Activated CD4-positive, alpha-beta T cell treated with anti-CD3 and anti-CD28 coated beads, Interleukin-2, amount 10 ng/mL, durations not matched to agents 7 days and 5 days (primary cell): ENCODE results near the gene BCL11A. TPM values are rescaled to one million over a fixed set of nuclear protein-coding genes. Genes with fewer than 3 reads are reported as not detected.

Experiments used
- CTCF ChIA-PET: fragments of 350-600 bp; sonication (Branson Sonifier 250); formaldehyde crosslinking; loops from one replicate; lab custom pipeline; 2021; ENCODE audit warnings: antibody characterized with exemption; lab: Charles Lee
- POLR2A ChIA-PET: fragments of 350-600 bp; sonication (Branson Sonifier 250); formaldehyde crosslinking; loops from one replicate; lab custom pipeline; 2021; ENCODE audit warnings: antibody characterized with exemption; lab: Charles Lee
- DNase-seq: peaks from one replicate; pipeline ENCODE4 v3.0.0-alpha.2; 2020
- H3K27ac Mint-ChIP-seq: one replicate; pipeline ENCODE4 v1.8.0; 2021; ENCODE audit warnings: mild to moderate bottlenecking, moderate library complexity, mixed read lengths
- H3K27me3 Mint-ChIP-seq: one replicate; pipeline ENCODE4 v1.8.0; 2021; ENCODE audit warnings: mixed read lengths
- H3K36me3 Mint-ChIP-seq: one replicate; pipeline ENCODE4 v1.8.0; 2021; ENCODE audit warnings: low read depth, mixed read lengths
- H3K4me1 Mint-ChIP-seq: one replicate; pipeline ENCODE4 v1.8.0; 2021; ENCODE audit warnings: mixed read lengths
- H3K4me3 Mint-ChIP-seq: one replicate; pipeline ENCODE4 v1.8.0; 2021; ENCODE audit warnings: mild to moderate bottlenecking, moderate library complexity, mixed read lengths
- H3K9me3 Mint-ChIP-seq: one replicate; pipeline ENCODE4 v1.8.0; 2021; ENCODE audit warnings: mixed read lengths
- total RNA-seq, 2 experiments: library from RNA; stranded (reverse); gene quantifications; one replicate each; pipeline ENCODE4 v1.2.3, GENCODE V29; 2021

Gene BCL11A
- total RNA-seq, 2 experiments from 2014 or later: 0.04 to 0.30 TPM

- H3K9me3 Mint-ChIP-seq: no peaks in the 10 kb centered on the region
- H3K27me3 Mint-ChIP-seq: peaks cover 37% of the 10 kb centered on the region
- no peak overlapping the region for H3K27ac Mint-ChIP-seq
- H3K4me3 Mint-ChIP-seq: no peak overlapping the region
- no peaks in the 10 kb centered on the region for H3K36me3 Mint-ChIP-seq
- DNase-seq: no peak
- CTCF ChIA-PET: interaction anchor here (1.4 kb wide), 1 partner anchor 12 kb away, joined by 3 read pairs; no protein-coding TSS in a partner anchor
- POLR2A ChIA-PET: no interaction called here
- no peaks in the 10 kb centered on the region for H3K4me1 Mint-ChIP-seq
Observed at GRCh38 chr2:60573251-60573650, 19.8 kb upstream of the BCL11A start.

- Mint-ChIP-seq H3K4me3 (no peak overlapping the region), H3K4me1 (no peaks in the 10 kb centered on the region), H3K27me3 (peaks cover 56% of the 10 kb centered on the region), H3K27ac (no peak overlapping the region), H3K36me3 (no peaks in the 10 kb centered on the region), H3K9me3 (no peaks in the 10 kb centered on the region)
- CTCF ChIA-PET: interaction anchor here (1.0 to 1.7 kb wide), 3 partner anchors 8 to 12 kb away, joined by 3 read pairs; no protein-coding TSS in a partner anchor
- no peak for DNase-seq
- POLR2A ChIA-PET: no interaction called here
Observed at GRCh38 chr2:60570251-60570650, 16.8 kb upstream of the BCL11A start.

DNA sequence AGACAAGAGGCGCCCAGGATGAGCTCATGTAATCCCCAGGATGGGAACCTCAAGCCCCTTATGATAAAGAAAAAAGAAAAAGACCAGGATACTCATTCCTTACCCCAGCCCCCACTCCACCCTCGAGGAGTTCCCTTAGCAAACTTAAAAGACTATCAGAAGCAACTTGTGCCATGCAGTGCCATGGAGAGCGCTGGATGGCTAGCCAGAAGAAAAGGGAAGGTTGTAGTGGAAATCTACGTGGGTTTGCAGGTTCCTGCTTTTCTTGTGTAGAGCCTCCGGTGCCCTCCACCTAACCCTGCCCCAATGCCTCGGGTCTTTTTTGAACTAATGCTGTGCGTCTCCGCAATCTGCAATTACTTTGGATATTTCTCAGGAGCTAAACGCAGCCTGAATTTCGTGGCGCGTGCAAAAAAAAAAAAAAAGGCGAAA, 16.2 kb upstream of the BCL11A start:
- no peak overlapping the region for H3K4me3 Mint-ChIP-seq
- ChIA-PET CTCF (interaction anchor here (0.6 to 1.7 kb wide), 4 partner anchors 9 to 121 kb away, joined by 3 to 4 read pairs (median 3); no protein-coding TSS in a partner anchor), POLR2A (no interaction called here)

DNA sequence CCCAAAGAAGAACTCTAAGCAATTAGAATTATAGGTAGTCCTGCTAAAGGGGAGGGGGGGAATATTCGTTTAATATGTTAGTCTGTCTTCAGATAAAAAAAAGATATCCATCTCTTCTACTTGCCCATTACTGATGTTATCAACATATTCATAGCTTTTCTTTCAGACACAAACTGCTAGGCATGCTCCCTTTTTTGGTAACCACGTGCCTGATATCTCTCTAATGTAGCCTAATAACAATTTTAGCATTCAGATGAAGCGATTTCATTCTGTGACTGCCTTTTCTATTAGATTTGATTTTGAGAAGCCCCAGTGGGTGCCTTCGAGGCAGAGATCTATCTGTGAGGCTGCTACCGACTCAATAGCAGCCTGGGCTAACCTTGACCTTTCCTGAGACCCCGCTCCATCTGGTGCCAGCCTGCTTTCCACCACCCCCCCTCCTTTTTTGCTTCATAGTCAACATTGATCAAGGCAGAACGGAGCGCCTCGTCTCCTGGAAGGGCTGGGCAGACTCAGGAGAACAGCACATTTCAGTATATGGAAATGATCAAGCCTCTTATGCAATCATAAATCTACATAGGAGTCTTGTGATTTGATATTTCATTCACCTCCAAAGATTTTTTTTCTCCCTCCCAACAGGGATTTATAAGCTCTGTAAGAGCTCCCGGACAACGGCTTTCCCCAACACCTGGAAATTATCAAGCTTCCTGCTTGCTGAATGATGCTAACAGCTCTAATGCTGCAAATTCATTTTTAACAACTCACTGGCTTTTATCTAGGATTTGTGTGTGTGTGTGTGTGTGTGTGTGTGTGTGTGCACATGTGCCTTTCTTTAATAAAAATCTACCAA, 14.7 kb upstream of the BCL11A start:
- ChIA-PET POLR2A (no interaction called here), CTCF (interaction anchor here (0.7 to 1.6 kb wide), 3 partner anchors 10 to 57 kb away, joined by 3 to 4 read pairs (median 4); no protein-coding TSS in a partner anchor)
- Mint-ChIP-seq H3K4me1 (no peaks in the 10 kb centered on the region), H3K9me3 (no peaks in the 10 kb centered on the region), H3K27ac (no peak overlapping the region), H3K4me3 (no peak overlapping the region), H3K27me3 (peaks cover 55% of the 10 kb centered on the region), H3K36me3 (no peaks in the 10 kb centered on the region)
- DNase-seq: no peak

More for the DNA sequence above, 16.2 kb upstream of the BCL11A start:
- Mint-ChIP-seq H3K36me3 (no peaks in the 10 kb centered on the region), H3K4me1 (no peaks in the 10 kb centered on the region), H3K27ac (peak overlapping the region; percentile 37), H3K9me3 (no peaks in the 10 kb centered on the region), H3K27me3 (peaks cover 58% of the 10 kb centered on the region)
- DNase-seq: no peak

DNA sequence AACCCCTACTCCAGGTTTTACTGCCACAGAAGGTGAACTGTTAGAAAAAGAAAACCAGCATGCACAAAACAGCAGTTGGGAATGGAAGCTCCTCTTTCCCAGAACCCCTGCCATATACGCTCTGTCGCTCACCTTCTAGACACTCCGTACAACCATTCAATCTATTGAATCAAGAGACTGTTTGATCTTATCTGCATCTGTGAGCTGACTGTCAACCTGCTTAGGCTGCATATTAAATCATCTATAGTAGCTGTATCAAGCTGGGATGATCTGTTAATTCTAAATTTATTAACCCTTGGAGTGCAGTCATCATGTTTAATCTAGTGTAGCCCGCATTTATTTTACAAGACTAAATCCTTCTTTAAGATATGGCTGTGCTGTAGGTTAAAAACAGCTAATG, 13.6 kb upstream of the BCL11A start:
- Mint-ChIP-seq H3K4me1 (no peaks in the 10 kb centered on the region), H3K27me3 (peaks cover 52% of the 10 kb centered on the region), H3K27ac (no peak overlapping the region), H3K4me3 (no peak overlapping the region), H3K9me3 (no peaks in the 10 kb centered on the region), H3K36me3 (no peaks in the 10 kb centered on the region)
- no peak for DNase-seq
- POLR2A ChIA-PET: no interaction called here
- CTCF ChIA-PET: interaction anchor here (0.6 to 1.5 kb wide), 3 partner anchors 11 to 803 kb away, joined by 3 to 4 read pairs (median 4); no protein-coding TSS in a partner anchor

DNA sequence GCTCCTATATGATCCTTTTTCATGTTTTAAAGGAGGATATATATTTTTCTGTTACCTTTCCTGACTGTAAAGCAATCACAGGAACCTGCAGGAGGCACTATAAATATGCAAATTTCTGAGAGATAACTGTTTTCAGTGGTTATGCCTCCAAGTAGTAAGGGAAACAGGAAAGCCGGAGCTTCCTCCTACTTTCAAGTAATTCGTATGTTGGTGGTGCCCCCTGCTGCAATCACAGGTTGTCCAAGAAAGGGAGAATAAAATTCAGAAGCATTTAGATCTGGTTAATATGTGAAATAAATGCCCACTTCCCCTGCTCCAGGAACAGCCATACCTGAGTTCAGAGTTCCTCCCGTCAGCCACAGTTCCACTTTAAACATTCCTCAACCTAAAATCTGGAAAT, 12.0 kb upstream of the BCL11A start:
- ChIA-PET CTCF (no interaction called here), POLR2A (no interaction called here)
- no peaks in the 10 kb centered on the region for H3K4me1 Mint-ChIP-seq
- H3K27ac Mint-ChIP-seq: no peak overlapping the region
- H3K27me3 Mint-ChIP-seq: peaks cover 50% of the 10 kb centered on the region
- no peaks in the 10 kb centered on the region for H3K9me3 Mint-ChIP-seq
- no peaks in the 10 kb centered on the region for H3K36me3 Mint-ChIP-seq
- H3K4me3 Mint-ChIP-seq: no peak overlapping the region
- no peak for DNase-seq

GRCh38 chr2:60560734-60561644, 7.5 kb upstream of the BCL11A start:
- CTCF ChIA-PET: interaction anchor here (1.0 to 1.4 kb wide), 3 partner anchors 11 to 21 kb away, joined by 3 to 5 read pairs (median 3); no protein-coding TSS in a partner anchor
- no peak for DNase-seq
- POLR2A ChIA-PET: no interaction called here
- Mint-ChIP-seq H3K36me3 (no peaks in the 10 kb centered on the region), H3K9me3 (no peaks in the 10 kb centered on the region), H3K27me3 (peaks cover 70% of the 10 kb centered on the region), H3K4me3 (no peak overlapping the region), H3K27ac (no peak overlapping the region), H3K4me1 (peaks cover 15% of the 10 kb centered on the region)

DNA sequence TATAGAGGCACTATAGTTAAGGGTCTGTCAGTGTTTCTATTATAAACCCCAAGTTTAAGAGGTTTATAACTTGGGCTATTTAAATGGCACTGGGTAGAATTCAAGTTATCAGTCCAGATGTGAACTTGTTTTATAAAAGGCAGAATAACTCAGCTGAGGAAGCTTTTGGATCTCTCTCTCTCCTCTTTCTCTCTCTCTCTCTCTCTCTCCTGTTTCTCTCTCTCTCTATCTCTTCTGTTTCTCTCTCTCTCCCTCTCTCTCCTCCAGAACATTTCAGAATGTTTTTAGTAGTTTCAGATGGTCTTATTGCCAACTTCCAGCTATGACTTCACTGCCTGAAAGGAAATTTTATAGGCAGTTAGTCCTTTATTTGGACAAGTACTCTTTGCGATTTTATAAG, 6.4 kb upstream of the BCL11A start:
- H3K27me3 Mint-ChIP-seq: peaks cover 74% of the 10 kb centered on the region
- H3K9me3 Mint-ChIP-seq: no peaks in the 10 kb centered on the region
- DNase-seq: no peak
- H3K36me3 Mint-ChIP-seq: no peaks in the 10 kb centered on the region
- CTCF ChIA-PET: interaction anchor here (0.7 to 1.4 kb wide), 2 partner anchors 22 kb away, joined by 3 to 5 read pairs; no protein-coding TSS in a partner anchor
- H3K4me3 Mint-ChIP-seq: no peak overlapping the region
- POLR2A ChIA-PET: no interaction called here
- peaks cover 26% of the 10 kb centered on the region for H3K4me1 Mint-ChIP-seq
- no peak overlapping the region for H3K27ac Mint-ChIP-seq

GRCh38 chr2:60558536-60558935, 5.1 kb upstream of the BCL11A start:
- Mint-ChIP-seq H3K27me3 (peaks cover 70% of the 10 kb centered on the region), H3K4me1 (peaks cover 26% of the 10 kb centered on the region), H3K27ac (no peak overlapping the region), H3K4me3 (no peak overlapping the region), H3K36me3 (no peaks in the 10 kb centered on the region), H3K9me3 (no peaks in the 10 kb centered on the region)
- DNase-seq: no peak
- POLR2A ChIA-PET: no interaction called here
- CTCF ChIA-PET: interaction anchor here (0.7 to 1.0 kb wide), 2 partner anchors 10 to 12 kb away, joined by 3 read pairs; no protein-coding TSS in a partner anchor

GRCh38 chr2:60557486-60557864, 4.0 kb upstream of the BCL11A start:
- Mint-ChIP-seq H3K27ac (no peak overlapping the region), H3K27me3 (peaks cover 72% of the 10 kb centered on the region), H3K9me3 (no peaks in the 10 kb centered on the region), H3K4me3 (peak overlapping the region; percentile 42), H3K4me1 (peaks cover 28% of the 10 kb centered on the region), H3K36me3 (no peaks in the 10 kb centered on the region)
- CTCF ChIA-PET: no interaction called here
- POLR2A ChIA-PET: no interaction called here
- no peak for DNase-seq

DNA sequence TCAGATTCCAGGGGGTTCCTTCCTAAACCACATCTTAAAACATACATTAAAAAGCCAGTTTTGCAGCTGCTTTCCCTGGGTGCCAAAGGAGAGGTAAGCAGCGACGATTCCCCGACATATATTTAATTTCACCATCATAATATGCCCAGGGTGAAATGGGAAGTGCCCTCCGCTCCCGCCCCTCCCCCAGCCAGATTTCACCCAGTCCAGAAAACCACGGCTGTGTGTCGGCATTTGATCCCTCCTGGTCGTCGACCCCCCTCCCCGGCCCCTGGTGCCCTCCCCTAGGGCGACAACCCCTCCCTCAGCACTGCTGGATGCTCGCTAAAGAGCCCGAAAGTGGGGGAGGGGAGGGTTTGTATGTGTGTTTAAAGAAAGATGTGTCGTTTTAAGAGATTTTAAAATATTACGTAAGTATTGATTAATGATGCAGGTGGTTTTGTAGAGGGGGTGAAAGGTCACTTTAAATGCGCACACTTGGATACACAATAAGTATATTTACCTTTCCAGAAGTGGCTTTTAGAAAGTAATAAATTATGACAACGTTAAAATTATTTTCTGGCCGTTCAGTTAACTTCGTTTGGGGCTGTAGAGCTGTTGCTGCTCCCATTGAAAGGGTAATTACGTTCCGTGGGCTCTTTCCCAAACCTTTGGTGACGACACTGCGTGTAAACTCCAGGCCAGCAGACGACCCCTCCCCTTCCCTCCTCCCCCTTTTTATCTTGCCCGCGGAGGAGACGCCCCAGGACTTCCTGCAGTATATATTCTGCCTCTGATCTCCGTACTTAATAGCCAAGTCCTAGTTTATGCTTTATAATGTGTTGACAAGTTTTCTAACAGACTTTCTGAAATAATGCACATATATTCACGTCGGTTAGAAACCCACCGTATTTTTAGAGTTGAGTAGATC, 3.4 kb upstream of the BCL11A start:
- no peak for DNase-seq
- ChIA-PET CTCF (interaction anchor here (1.0 to 1.8 kb wide), 2 partner anchors 10 to 25 kb away, joined by 4 to 6 read pairs; no protein-coding TSS in a partner anchor), POLR2A (no interaction called here)
- Mint-ChIP-seq H3K4me3 (peak overlapping the region; percentile 42), H3K36me3 (no peaks in the 10 kb centered on the region), H3K9me3 (no peaks in the 10 kb centered on the region), H3K27ac (no peak overlapping the region), H3K27me3 (peaks cover 77% of the 10 kb centered on the region), H3K4me1 (peaks cover 31% of the 10 kb centered on the region)
